K562 (cell line): ENCODE results near the gene SRCAP. TPM values are rescaled to one million over a fixed set of nuclear protein-coding genes. Genes with fewer than 3 reads are reported as not detected.

Experiments
- ARID3B ChIP-seq: fragments of 250-450 bp; sonication (Bioruptor Pico); IDR thresholded peaks from 2 replicates; pipeline ENCODE4 v1.4.0; 2020; ENCODE audit warnings: borderline replicate concordance
- ATF7 ChIP-seq: fragments of 450-650 bp; IDR thresholded peaks from 2 replicates; pipeline ENCODE4 v1.7.1; 2014; ENCODE audit warnings: mild to moderate bottlenecking, moderate library complexity
- BCOR ChIP-seq: fragments of 450-650 bp; IDR thresholded peaks from 2 replicates; pipeline ENCODE4 v1.6.1; 2016
- CBFA2T2 ChIP-seq: fragments of 450-650 bp; conservative IDR thresholded peaks from 2 replicates; pipeline ENCODE4 v1.6.1; 2017; ENCODE audit warnings: mild to moderate bottlenecking
- DIDO1 ChIP-seq: fragments of 450-650 bp; IDR thresholded peaks from 2 replicates; pipeline ENCODE4 v1.6.1; 2016; ENCODE audit warnings: low read depth, missing biosample characterization, missing genetic modification characterization
- EP300 ChIP-seq: IDR thresholded peaks from 2 replicates; pipeline ENCODE4 v1.6.1; 2012; ENCODE audit warnings: low read length, improper control_type of control experiment
- FOXK1 ChIP-seq: sonication (generic); formaldehyde crosslinking; IDR thresholded peaks from 2 replicates; pipeline ENCODE4 v1.8.0; 2022; ENCODE audit warnings: missing genetic modification reagents, mild to moderate bottlenecking, borderline replicate concordance
- GTF2E2 ChIP-seq: fragments of 200-800 bp; sonication (Bioruptor generic); IDR thresholded peaks from 2 replicates; pipeline ENCODE4 v1.6.1; 2016; ENCODE audit warnings: missing genetic modification characterization, missing compliant biosample characterization
- HMGN3 ChIP-seq: IDR thresholded peaks from 2 replicates; pipeline ENCODE4 v1.6.1; 2011; ENCODE audit warnings: borderline replicate concordance, low read depth, mild to moderate bottlenecking, mixed read lengths, low read length; ENCODE audit not compliant: insufficient read length; ENCODE audit errors: extremely low read depth
- KAT8 ChIP-seq: fragments of 450-650 bp; IDR thresholded peaks from 2 replicates; pipeline ENCODE4 v1.6.1; 2016; ENCODE audit warnings: low read depth, mild to moderate bottlenecking
- SMAD1 ChIP-seq: fragments of 150-350 bp; IDR thresholded peaks from 2 replicates; pipeline ENCODE4 v1.6.1; 2014; ENCODE audit warnings: low read length, low read depth; ENCODE audit not compliant: partially characterized antibody
- TCF15 ChIP-seq: fragments of 250-450 bp; sonication (Bioruptor Pico); IDR thresholded peaks from 2 replicates; pipeline ENCODE4 v1.8.0; 2022; ENCODE audit warnings: moderate library complexity, mild to moderate bottlenecking, inconsistent platforms
- YY1 ChIP-seq, 3 experiments: IDR thresholded peaks; 2 replicates each; pipeline ENCODE4 v1.6.1; 2011; ENCODE audit warnings: low read length in 2 of 3, mild to moderate bottlenecking in 2 of 3, moderate library complexity in 2 of 3, borderline replicate concordance in 1 of 3, control low read depth in 1 of 3, low read depth in 1 of 3; ENCODE audit not compliant: insufficient read depth in 3 of 3, insufficient replicate concordance in 2 of 3, control insufficient read depth in 1 of 3, insufficient read length in 1 of 3; ENCODE audit errors: extremely low read depth in 1 of 3
- ZBTB33 ChIP-seq: sonication (generic); formaldehyde crosslinking; IDR thresholded peaks from 2 replicates; pipeline ENCODE4 v1.8.1; 2023; ENCODE audit warnings: mild to moderate bottlenecking, missing genetic modification reagents
- ZNF146 ChIP-seq: IDR thresholded peaks from one replicate; pipeline ENCODE4 v1.6.1; 2018; ENCODE audit warnings: missing compliant biosample characterization; ENCODE audit not compliant: unreplicated experiment
- ZNF395 ChIP-seq: fragments of 200-800 bp; sonication (Bioruptor generic); IDR thresholded peaks from 2 replicates; pipeline ENCODE4 v1.6.1; 2017; ENCODE audit warnings: missing genetic modification characterization, missing compliant biosample characterization
- ZNF512 ChIP-seq: IDR thresholded peaks from 2 replicates; pipeline ENCODE4 v1.6.1; 2016; ENCODE audit warnings: missing genetic modification characterization, missing compliant biosample characterization
- polyA plus RNA-seq, 8 experiments: library from polyadenylated mRNA; depleted of rRNA in 4 of 8; stranded (reverse) in 5 of 8; unstranded in 3 of 8; fragments of >200 nt; fragmentation: Nextera tagmentation in 2 of 8; fragmentation: Illumina TruSeq in 1 of 8; extraction: Ambion mirVana in 2 of 8; extraction: Trizol in 1 of 8; gene quantifications; 2 replicates each; pipeline versions ENCODE4 v1.2.1 to v1.2.3, GENCODE V29; 2011 to 2014; ENCODE audit warnings: inconsistent platforms in 1 of 8, missing spikeins in 1 of 8
- total RNA-seq, 7 experiments: library from RNA; depleted of rRNA in 6 of 7; stranded (reverse); fragments of >200 nt in 6 of 7; fragmentation: Illumina TruSeq in 2 of 7; extraction: Trizol in 2 of 7; gene quantifications; 2 replicates each; pipeline versions ENCODE4 v1.2.1 to v1.2.3, GENCODE V29; 2011 to 2021; ENCODE audit warnings: low replicate concordance in 1 of 7

Gene SRCAP
- total and polyA plus RNA-seq, 9 of the 15 experiments (the other 6 are each of a cell fraction or from before 2014, with no cell fraction given) = 0.21 to 62.6 (median 5.8) TPM

- peak; percentile 37; the same call in 1 of the 2 replicates for TF ChIP-seq ARID3B
- TF ChIP-seq TCF15 (CRISPR knock-in tag) = 0 out of 2 replicates have a peak, but pooled peaks have one; percentile 20
- TF ChIP-seq SMAD1 = peak; percentile 25
- no peak for TF ChIP-seq HMGN3
- no peak for TF ChIP-seq ZNF146 (CRISPR knock-in tag)
- TF ChIP-seq DIDO1 (tag) = peak; percentile 49; the same call in 1 of the 2 replicates
- TF ChIP-seq CBFA2T2 = no peak
- TF ChIP-seq ATF7 = peak; percentile 90
- peak; percentile 91 to 96 (median 96) for TF ChIP-seq YY1 (IDR thresholded peaks at IDR 0.05; ENCODE audit: borderline replicate concordance in 1 of 3, control insufficient read depth in 1 of 3, extremely low read depth in 1 of 3, insufficient read depth in 3 of 3, insufficient read length in 1 of 3, insufficient replicate concordance in 2 of 3, low read depth in 1 of 3, low read length in 2 of 3)
- TF ChIP-seq ZNF395 (CRISPR knock-in tag) = 0 out of 2 replicates have a peak, but pooled peaks have one; percentile 83
- peak; percentile 11; the same call in 1 of the 2 replicates for TF ChIP-seq ZBTB33 (CRISPR knock-in tag)
- peak; percentile 96 for TF ChIP-seq KAT8
- no peak for TF ChIP-seq ZNF512 (tag)
- peak; percentile 45; the same call in 1 of the 2 replicates for TF ChIP-seq BCOR
- peak; percentile 9; the same call in 1 of the 2 replicates for TF ChIP-seq EP300
- TF ChIP-seq GTF2E2 = peak; percentile 92; the same call in 1 of the 2 replicates
- no peak; the same call in 1 of the 2 replicates for TF ChIP-seq FOXK1 (CRISPR knock-in tag)
These were observed 694 bp upstream of the SRCAP start (continued) for GRCh38 chr16:30698139-30698815.
